Daoy (cell line): ENCODE data around the gene INSRR. TPM values are rescaled to one million over a fixed set of nuclear protein-coding genes. Genes with fewer than 3 reads are reported as not detected.

Experiments used
- DNase-seq: peaks from one replicate; pipeline ENCODE4 v3.0.0-alpha.2; 2015; ENCODE audit warnings: low read depth
- total RNA-seq: library from RNA; depleted of rRNA; stranded (reverse); fragments of >200 nt; shearing (Covaris generic); gene quantifications from 2 replicates; pipeline ENCODE4 v1.2.3, GENCODE V29; 2014; rRNA removed

The INSRR gene
- total RNA-seq, result not detected in 2 replicates

DNA sequence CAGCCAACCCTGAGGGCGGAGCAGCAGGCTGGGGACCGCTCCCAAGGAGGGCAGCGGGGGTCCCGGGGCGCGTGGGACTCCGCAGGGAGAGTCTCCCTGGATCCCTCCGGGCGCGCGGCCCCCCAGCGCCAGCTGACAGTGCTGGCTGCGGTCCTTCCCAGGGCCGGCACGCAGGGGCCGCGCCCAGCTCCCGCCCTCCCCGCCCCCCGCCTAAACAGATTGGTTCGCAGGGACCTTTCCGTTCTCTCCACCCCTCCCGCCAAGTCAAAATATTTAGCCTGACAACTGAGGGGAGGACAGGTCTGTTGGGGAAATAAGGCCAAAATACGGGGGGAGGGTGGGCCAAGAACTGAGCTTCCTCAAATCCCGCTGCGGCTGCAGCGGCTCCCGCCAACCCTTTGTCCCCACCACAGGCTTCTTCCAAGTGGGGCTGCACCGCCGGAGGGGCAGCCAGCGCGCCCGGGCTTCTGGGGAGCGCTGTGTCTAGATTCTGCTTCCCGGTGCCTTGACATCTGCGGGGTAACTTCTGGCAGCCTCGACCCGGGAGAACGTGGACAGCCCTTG is at the start of gene INSRR:
Gene INSRR, minus strand, starts transcription at position 159 of the 564 bp plus-strand sequence. CDS start 496 bp downstream, outside the sequence.
- no peak for DNase-seq

DNA sequence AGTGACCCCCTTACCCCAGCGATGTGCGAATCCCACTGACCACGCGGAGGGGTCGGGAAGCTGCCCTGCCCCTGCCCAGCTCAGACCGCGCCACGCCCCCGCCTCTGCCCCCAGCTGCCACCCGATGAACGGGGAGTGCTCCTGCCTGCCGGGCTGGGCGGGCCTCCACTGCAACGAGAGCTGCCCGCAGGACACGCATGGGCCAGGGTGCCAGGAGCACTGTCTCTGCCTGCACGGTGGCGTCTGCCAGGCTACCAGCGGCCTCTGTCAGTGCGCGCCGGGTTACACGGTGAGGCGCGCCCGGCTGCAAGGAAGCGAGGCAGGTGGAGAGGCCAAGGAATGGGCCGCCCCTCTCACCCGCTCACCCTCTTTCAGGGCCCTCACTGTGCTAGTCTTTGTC is 49.6 kb upstream of the INSRR start:
- no peak for DNase-seq

DNA sequence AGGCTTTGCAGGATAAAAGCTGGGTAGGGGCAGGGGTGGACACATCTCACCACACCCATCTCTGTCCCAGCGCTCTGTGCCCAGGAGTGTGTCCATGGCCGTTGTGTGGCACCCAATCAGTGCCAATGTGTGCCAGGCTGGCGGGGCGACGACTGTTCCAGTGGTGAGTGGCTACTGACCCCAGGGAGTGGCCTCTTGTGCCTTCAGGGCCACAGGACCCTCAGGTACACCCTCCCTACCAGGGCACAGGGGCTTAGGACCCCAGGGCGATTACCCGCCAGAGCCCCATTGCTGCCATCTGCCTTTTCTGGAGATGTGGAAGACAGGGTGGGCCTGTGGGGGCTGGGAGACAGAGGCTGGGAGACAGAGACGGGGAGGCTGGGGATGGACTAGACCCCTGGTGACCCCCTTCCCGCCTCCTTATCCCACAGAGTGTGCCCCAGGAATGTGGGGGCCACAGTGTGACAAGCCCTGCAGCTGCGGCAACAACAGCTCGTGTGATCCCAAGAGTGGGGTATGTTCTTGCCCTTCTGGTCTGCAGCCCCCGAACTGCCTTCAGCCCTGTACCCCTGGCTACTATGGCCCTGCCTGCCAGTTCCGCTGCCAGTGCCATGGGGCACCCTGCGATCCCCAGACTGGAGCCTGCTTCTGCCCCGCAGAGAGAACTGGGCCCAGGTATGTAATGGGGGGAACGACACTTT is 47.4 kb upstream of the INSRR start:
- DNase-seq, result no peak

DNA sequence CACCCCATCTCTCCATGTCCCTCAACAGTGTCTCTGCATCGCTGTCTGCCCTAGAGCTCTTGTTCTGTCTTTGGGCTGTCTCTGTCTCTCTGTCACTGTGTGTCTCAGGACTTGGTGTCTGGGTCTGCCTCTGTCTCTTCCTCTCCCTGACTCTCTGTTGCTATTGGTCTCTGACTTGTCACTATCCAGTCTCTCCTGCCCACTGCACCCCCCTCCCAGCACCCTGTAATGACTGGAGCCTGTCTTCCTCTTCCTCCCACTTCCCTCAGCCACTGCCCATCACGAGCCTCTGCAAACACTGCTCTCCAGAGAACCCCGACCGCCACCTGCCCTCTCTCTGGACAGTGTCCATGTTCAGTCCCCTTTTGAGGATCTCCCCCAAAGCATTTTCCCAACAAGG is 46.7 kb upstream of the INSRR start:
- DNase-seq, result no peak

GRCh38 chr1:156905176-156905575 is 46.3 kb upstream of the INSRR start:
- no peak for DNase-seq

GRCh38 chr1:156904187-156904959 is 45.5 kb upstream of the INSRR start:
- no peak for DNase-seq

- no peak for DNase-seq
Observed at GRCh38 chr1:156903328-156904091, 44.6 kb upstream of the INSRR start.

DNA sequence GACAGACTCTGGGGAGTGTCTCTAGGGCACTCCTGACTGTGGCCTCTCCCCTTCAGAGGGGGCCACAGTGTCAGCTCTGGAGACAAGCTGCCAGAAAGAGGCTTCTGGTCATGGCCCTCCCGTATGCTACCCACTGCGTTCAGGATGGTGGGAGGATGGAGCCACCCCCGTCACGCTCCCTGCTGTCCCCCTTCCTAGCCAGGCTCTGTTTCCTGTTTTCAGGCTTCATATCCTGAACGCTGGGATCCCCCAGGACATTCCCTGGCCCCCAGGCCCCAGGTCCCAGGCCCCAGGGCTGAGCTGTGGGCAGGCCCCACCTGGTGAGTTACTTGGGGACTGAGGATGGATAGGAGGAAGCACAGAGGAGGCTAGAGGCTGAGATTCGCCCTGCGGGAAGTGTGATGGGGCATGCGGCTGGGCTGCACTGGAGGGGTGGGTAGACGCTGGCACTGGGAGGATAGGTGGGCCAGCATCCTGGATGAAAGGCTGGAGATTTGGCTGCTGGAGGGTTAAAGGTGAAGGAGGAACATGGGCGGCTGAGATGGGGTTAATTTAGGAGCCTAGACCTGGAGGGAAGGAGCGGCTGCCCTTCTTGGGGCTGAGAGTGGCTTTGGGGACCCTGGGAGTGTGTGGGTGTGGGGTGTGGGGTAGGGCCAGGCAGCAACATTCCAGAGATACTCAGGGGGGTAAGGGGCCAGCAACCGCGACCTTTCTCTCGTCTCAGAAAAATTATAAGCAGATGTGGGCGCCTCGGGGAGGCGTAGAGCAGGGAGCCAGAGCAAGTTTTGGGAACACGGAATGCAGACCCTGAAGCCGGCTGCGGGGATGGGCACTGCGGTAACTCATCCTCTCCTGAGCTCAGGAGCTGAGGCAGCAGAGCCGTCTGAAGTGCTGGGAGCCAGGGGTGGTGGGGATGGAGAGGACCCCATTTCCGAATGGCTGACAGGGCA is 43.3 kb upstream of the INSRR start:
- no peak for DNase-seq

- no peak for DNase-seq
Observed at GRCh38 chr1:156901590-156901900, 42.6 kb upstream of the INSRR start.

DNA sequence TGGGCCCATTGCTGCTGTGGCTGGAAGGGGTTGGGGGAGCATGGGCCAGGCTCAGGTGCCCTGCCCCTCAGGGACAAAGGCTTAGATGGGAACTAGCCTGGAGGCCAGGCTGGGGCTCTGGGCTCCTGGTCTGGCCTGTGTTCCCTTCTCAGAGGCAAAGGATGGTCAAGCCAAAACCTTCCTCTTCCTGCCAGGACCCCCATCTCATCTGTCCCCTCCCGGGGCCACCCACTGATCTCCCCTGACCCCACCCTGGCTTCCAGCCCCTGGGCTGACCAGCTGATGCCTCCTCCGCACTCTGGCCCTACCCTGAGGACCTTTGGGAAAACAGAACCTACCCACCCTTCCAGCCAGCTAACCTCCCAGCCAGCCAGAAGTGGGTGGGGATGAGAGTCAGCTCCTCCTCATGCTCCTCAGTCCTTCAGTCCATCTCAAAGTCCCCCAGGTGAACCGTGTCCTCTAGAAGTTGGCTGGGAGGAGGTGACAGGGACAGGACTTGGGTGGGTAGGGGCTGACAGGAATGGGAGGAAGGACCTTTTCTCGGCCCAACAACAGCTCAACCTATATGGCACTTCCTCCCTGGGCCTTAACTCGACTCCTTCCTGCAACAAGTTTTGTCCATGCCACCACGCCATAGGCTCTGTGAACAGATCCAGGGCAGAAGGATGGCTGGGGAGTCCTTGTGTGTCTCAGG is 42.1 kb upstream of the INSRR start:
- DNase-seq, result no peak

DNA sequence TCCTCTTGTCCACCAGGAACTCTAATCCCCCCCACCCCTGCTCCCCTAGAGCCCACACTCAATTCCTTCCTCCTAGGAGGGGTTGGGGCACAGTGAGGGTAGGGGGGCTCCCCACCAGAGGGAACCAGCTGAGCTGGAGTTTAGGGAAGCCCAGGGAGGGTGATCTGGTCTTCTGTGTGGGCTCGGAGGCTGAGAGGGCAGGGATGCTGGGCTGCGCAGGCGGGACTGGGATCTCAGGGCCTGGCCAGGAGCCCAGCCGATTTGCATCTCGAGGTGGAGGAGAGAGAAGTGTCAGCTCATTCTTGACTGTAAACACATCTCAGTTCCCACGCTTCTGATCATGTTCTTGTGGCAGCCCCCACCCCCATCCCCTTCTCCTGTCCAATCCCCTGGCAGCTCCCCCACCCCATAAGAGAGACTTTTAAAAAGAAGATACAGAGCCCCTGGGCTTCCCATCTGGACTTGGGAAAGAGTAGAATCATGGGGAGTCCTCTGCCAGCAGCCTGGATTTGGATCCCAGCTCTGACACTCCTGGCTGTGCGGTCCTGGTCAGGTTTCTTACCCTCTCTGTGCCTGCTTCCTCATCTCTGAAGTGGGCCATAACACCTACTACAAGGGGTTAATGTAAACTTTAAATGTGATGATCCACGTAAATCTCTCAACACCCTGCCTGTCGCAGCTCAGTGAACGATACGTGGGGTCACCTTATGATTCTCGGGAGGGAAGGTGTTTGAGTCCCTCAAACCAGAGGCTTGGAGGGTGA is 41.2 kb upstream of the INSRR start:
- peak; percentile 38 for DNase-seq

DNA sequence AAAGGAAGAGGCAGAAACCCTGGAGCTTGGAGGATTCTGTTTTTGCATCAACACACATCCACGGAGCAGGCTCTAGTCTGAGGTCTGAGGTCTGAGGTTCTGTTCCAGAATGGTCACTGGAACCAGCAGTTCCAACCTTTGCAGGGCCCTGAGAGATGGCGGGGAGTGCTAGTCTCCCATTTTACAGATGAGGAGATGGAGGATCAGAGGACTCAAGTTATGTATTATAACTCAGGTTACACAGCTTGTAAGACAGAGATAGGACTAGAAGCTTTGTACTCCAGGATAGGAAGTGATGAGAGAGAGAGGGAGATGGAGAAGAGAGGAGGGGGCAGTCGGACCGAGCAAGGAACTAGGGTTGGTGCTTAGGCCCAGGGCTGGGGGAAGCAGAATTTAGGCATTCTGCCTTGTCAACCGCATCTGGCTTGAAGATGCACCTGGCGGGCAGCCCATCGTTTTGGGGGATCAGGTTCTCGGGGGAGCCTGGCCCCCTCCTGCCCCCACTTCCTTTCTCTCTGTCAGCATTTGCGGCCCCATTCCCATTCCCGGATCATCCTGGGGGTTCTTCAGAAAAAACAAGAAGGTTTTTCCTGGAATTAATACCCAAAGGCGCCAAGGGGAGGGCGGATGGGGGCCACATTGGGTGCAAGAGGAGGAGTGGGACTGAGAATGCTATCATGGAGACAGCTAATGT is 40.2 kb upstream of the INSRR start:
- DNase-seq, result no peak

GRCh38 chr1:156898161-156898566 is 39.2 kb upstream of the INSRR start:
- DNase-seq, result peak; percentile 42

DNA sequence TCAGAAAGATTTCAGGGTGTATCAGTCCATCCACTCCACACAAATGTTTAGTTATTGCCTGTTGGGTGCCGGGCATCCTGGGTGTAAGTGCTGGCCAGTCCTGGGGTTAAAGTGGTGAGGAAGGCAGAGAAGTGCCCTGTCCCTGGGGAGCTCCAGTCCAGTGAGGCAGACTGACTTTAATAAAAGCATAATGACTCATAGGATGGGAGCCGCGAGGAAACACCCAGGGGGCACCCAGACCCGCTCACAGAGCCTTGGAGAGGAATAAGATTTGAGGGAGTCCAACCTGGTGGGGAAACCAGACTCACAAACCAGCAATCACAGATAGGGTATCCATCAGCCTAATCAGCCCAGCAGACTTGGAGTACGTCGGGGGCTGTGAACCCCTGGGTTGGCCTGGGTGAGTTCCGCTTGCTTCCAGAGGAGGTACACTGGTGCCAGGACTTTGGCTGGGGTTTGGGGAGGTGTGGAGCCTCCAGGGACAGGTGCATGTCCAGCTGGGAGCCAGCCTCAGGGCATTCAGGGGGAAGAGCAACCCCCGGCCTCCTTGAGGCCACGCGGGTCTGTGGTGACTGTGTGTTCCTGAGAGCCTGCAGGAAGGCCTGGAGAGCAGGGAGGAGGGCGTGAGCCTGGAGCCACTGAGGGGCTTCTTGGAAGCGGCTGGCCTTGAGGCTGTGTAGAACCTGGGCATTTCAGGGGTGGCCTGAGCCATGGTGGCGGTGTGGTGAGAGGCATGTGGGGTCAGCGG is 38.3 kb upstream of the INSRR start:
- peak; percentile 81 for DNase-seq

DNA sequence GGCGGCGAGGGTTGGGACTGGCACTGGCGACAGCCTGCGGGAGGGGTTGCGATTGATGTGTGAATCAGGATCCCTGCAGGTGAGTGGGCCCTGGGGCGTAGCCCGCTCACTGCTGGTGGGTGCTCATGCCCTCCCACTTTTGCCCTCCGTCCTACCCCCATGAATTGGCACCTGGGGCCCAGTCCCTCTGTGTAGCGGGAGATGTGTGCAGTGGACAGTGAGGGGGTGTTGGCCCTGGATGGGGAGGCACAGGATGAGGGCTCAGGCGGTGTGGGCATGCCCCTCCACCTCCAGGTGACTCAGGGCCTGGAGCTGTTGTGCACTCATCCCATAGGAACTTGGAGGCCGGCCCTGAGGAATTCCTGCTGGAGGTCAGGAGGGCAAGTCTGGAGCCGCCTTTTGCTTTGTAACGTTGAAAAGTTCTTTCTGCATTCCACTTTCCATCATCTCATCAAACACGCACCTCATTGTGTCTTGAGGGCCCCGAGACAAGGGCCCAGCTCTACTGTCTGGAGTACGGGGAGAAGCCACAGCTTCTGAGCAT is 37.6 kb upstream of the INSRR start:
- peak; percentile 95 for DNase-seq

DNA sequence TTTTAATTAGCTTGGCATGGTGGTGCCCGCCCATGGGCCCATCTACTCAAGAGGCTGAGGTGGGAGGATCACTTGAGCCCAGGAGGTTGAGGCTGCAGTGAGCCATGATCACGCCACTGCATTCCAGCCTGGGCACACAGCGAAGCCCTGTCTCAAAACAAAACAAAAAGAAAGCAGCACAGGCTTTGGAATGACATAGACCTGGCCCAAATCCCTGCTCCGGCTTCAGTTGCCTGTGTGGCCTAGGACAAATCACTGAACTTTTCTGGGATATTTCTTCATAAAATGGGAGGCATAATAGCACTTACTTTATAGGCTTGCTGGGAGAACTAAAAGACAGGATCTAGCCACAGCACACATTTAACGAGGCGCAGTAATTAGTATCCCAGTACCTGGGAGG is 37.0 kb upstream of the INSRR start:
- no peak for DNase-seq

DNA sequence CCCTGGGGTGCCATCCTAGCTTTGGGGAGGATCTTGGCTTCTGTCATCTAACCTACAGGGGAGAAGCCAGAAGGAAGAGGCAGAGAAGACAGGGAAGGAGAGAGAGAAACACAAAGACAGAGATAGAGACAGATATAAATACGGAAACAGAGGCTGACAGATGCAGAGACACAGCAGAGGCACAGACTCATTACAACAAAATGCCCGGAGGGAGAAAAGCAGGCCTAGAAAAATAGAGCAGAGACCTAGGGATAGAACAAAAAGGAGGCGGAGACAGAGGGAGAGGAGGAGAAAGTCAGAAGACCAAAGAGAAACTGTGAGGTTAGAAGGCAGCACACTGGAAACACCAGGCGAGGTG is 36.5 kb upstream of the INSRR start:
- no peak for DNase-seq
